Mesenchymal stem cell (in vitro differentiated cells and primary cell): ENCODE results near the gene NCOA1.
"Not testable (repeated sequence)": the region's sequence is repeated elsewhere in the genome, so short reads cannot be mapped to it uniquely, and the experiment has no call there.

Source experiments
- DNase-seq: peaks from one replicate; pipeline ENCODE4 v3.0.0-alpha.2; 2013
- H2AFZ ChIP-seq: one replicate; pipeline ENCODE4 v1.6.1; 2013; ENCODE audit warnings: low read depth, mild to moderate bottlenecking, control low read depth, inconsistent platforms, low read length, moderate library complexity
- H2AK5ac ChIP-seq: 2 replicates; pipeline ENCODE4 v1.6.1; 2013; ENCODE audit warnings: low read length, moderate library complexity, mild to moderate bottlenecking, inconsistent platforms; ENCODE audit not compliant: severe bottlenecking
- H2BK120ac ChIP-seq: one replicate; pipeline ENCODE4 v1.6.1; 2013; ENCODE audit warnings: low read depth, mild to moderate bottlenecking, inconsistent platforms, low read length, moderate library complexity
- H2BK12ac ChIP-seq, 2 experiments: one replicate each; pipeline ENCODE4 v1.6.1; 2013; ENCODE audit warnings: inconsistent platforms in 2 of 2, low read length in 2 of 2, mild to moderate bottlenecking in 2 of 2, moderate library complexity in 2 of 2, control low read depth in 1 of 2
- H2BK15ac ChIP-seq: one replicate; pipeline ENCODE4 v1.6.1; 2013; ENCODE audit warnings: mild to moderate bottlenecking, low read depth, inconsistent platforms; ENCODE audit not compliant: poor library complexity, severe bottlenecking
- H2BK5ac ChIP-seq: 2 replicates; pipeline ENCODE4 v1.6.1; 2013; ENCODE audit warnings: low read depth, mild to moderate bottlenecking, low read length, control low read depth, inconsistent platforms; ENCODE audit not compliant: poor library complexity, severe bottlenecking
- H3K14ac ChIP-seq, 2 experiments: one replicate each; pipeline ENCODE4 v1.6.1; 2013; ENCODE audit warnings: inconsistent platforms in 2 of 2, low read length in 2 of 2, control low read depth in 1 of 2, mild to moderate bottlenecking in 1 of 2, moderate library complexity in 1 of 2
- H3K18ac ChIP-seq, 2 experiments: one replicate each; pipeline ENCODE4 v1.6.1; 2013; ENCODE audit warnings: inconsistent platforms in 2 of 2, low read length in 2 of 2, control low read depth in 1 of 2, low read depth in 1 of 2, mild to moderate bottlenecking in 1 of 2
- H3K23ac ChIP-seq, 2 experiments: one replicate each; pipeline ENCODE4 v1.6.1; 2013; ENCODE audit warnings: inconsistent platforms in 2 of 2, low read length in 2 of 2, mild to moderate bottlenecking in 2 of 2, moderate library complexity in 2 of 2, control low read depth in 1 of 2
- H3K27ac ChIP-seq: 2 replicates; pipeline ENCODE4 v1.5.1; 2013; ENCODE audit warnings: mild to moderate bottlenecking, moderate library complexity, low read length, control low read depth, inconsistent platforms; ENCODE audit not compliant: poor library complexity, severe bottlenecking
- H3K27me3 ChIP-seq, 2 experiments: 2 replicates each; pipeline versions ENCODE4 v1.6.1 to v1.7.0; 2013; ENCODE audit warnings: low read length in 2 of 2, mild to moderate bottlenecking in 2 of 2, moderate library complexity in 2 of 2, control low read depth in 1 of 2, inconsistent platforms in 1 of 2; ENCODE audit not compliant: control insufficient read depth in 1 of 2, insufficient read depth in 1 of 2
- H3K36me3 ChIP-seq, 2 experiments: 2 replicates each; pipeline versions ENCODE4 v1.6.1 to v1.7.0; 2013; ENCODE audit warnings: low read length in 2 of 2, control low read depth in 1 of 2, inconsistent platforms in 1 of 2, low read depth in 1 of 2, mild to moderate bottlenecking in 1 of 2; ENCODE audit not compliant: insufficient read depth in 2 of 2, control insufficient read depth in 1 of 2
- H3K4ac ChIP-seq, 2 experiments: one replicate each; pipeline ENCODE4 v1.6.1; 2013; ENCODE audit warnings: inconsistent platforms in 2 of 2, low read length in 2 of 2, mild to moderate bottlenecking in 2 of 2, moderate library complexity in 2 of 2, control low read depth in 1 of 2, low read depth in 1 of 2
- H3K4me1 ChIP-seq: 2 replicates; pipeline ENCODE4 v1.6.1; 2013; ENCODE audit warnings: low read depth, low read length, control low read depth; ENCODE audit not compliant: control insufficient read depth, insufficient read depth
- H3K4me2 ChIP-seq: 2 replicates; pipeline ENCODE4 v1.6.1; 2013; ENCODE audit warnings: low read length, mild to moderate bottlenecking, inconsistent platforms; ENCODE audit not compliant: poor library complexity, severe bottlenecking
- H3K4me3 ChIP-seq, 2 experiments: 2 replicates each; pipeline versions ENCODE4 v1.5.1 to v1.7.0; 2013; ENCODE audit warnings: low read length in 2 of 2, mild to moderate bottlenecking in 2 of 2, control low read depth in 1 of 2, low read depth in 1 of 2; ENCODE audit not compliant: insufficient read depth in 1 of 2
- H3K79me1 ChIP-seq: replicated peaks from 2 replicates; pipeline ENCODE4 v1.6.1; 2013; ENCODE audit warnings: mild to moderate bottlenecking, control low read depth, low read length, inconsistent platforms; ENCODE audit not compliant: poor library complexity, severe bottlenecking
- H3K9ac ChIP-seq: 2 replicates; pipeline ENCODE4 v1.7.0; 2013; ENCODE audit warnings: mild to moderate bottlenecking, low read length, moderate library complexity
- H3K9me3 ChIP-seq: 2 replicates; pipeline ENCODE4 v1.7.0; 2013; ENCODE audit warnings: mild to moderate bottlenecking, low read length; ENCODE audit not compliant: control insufficient read depth
- H4K8ac ChIP-seq: one replicate; pipeline ENCODE4 v1.6.1; 2013; ENCODE audit warnings: inconsistent platforms, mild to moderate bottlenecking, low read length, moderate library complexity
- H4K91ac ChIP-seq: one replicate; pipeline ENCODE4 v1.6.1; 2013; ENCODE audit warnings: mild to moderate bottlenecking, low read length, inconsistent platforms
- WGBS: methylation state at CpG from one replicate; pipeline ENCODE4 v1.1.7; 2013; ENCODE audit warnings: mixed read lengths; 5-methylcytosine and 5-hydroxymethylcytosine counted together

The NCOA1 gene

GRCh38 chr2:24466871-24467870 lies 23.9 kb upstream of the NCOA1 start:
- Histone ChIP-seq H2AK5ac (no peak overlapping the region), H3K4me2 (no peak overlapping the region), H3K23ac (no peak overlapping the region), H3K27me3 (peaks cover 0 to 4% of the 10 kb centered on the region in 2 experiments), H3K4me3 (no peak overlapping the region), H3K27ac (no peak overlapping the region), H3K14ac (no peak overlapping the region), H3K79me1 (no peaks in the 10 kb centered on the region), H2BK5ac (no peak overlapping the region), H2AFZ (no peak overlapping the region), H4K8ac (no peak overlapping the region), H3K9ac (no peak overlapping the region), H2BK15ac (no peak overlapping the region), H3K4me1 (no peaks in the 10 kb centered on the region), H2BK120ac (no peak overlapping the region), H3K36me3 (no peaks in the 10 kb centered on the region), H3K4ac (no peak overlapping the region), H4K91ac (no peak overlapping the region), H2BK12ac (no peak overlapping the region), H3K18ac (no peak overlapping the region), H3K9me3 (no peaks in the 10 kb centered on the region)
- DNase-seq = no peak
- 65% methylated on average over 6 of the region's 7 CpGs for WGBS

GRCh38 chr2:24468453-24468852 lies 22.6 kb upstream of the NCOA1 start:
- not testable (repeated sequence) for H3K18ac ChIP-seq, H3K23ac ChIP-seq, H2BK120ac ChIP-seq, H2BK15ac ChIP-seq, H3K9ac ChIP-seq, H3K4me2 ChIP-seq, H4K91ac ChIP-seq, H3K4me3 ChIP-seq, H2BK5ac ChIP-seq, H3K4ac ChIP-seq, H3K9me3 ChIP-seq, H3K36me3 ChIP-seq, H3K27ac ChIP-seq, H2AFZ ChIP-seq, DNase-seq, H3K27me3 ChIP-seq, H2BK12ac ChIP-seq, H3K79me1 ChIP-seq, H3K4me1 ChIP-seq, H4K8ac ChIP-seq, H2AK5ac ChIP-seq, H3K14ac ChIP-seq
- 90% methylated on average over 1 of the region's 1 CpG for WGBS

GRCh38 chr2:24469148-24469650 lies 21.9 kb upstream of the NCOA1 start:
- Histone ChIP-seq H3K27ac (no peak overlapping the region), H3K79me1 (no peaks in the 10 kb centered on the region), H3K4me2 (no peak overlapping the region), H2AK5ac (no peak overlapping the region), H2BK5ac (no peak overlapping the region), H2AFZ (no peak overlapping the region), H2BK120ac (no peak overlapping the region), H2BK12ac (no peak overlapping the region), H3K4me1 (no peaks in the 10 kb centered on the region), H3K9me3 (no peaks in the 10 kb centered on the region), H2BK15ac (no peak overlapping the region), H3K18ac (no peak overlapping the region), H3K4me3 (no peak overlapping the region), H3K14ac (no peak overlapping the region), H3K23ac (no peak overlapping the region), H3K36me3 (no peaks in the 10 kb centered on the region), H3K4ac (no peak overlapping the region), H4K91ac (no peak overlapping the region), H3K27me3 (no peaks in the 10 kb centered on the region), H3K9ac (no peak overlapping the region), H4K8ac (no peak overlapping the region)
- DNase-seq = no peak
- 89% methylated on average over 2 of the region's 2 CpGs for WGBS

GRCh38 chr2:24471662-24472061 lies 19.4 kb upstream of the NCOA1 start:
- Histone ChIP-seq H3K79me1 (no peaks in the 10 kb centered on the region), H2BK15ac (no peak overlapping the region), H3K4me2 (no peak overlapping the region), H4K8ac (no peak overlapping the region), H3K27ac (no peak overlapping the region), H2AFZ (no peak overlapping the region), H3K9ac (no peak overlapping the region), H3K36me3 (no peaks in the 10 kb centered on the region), H2AK5ac (no peak overlapping the region), H2BK120ac (no peak overlapping the region), H3K14ac (no peak overlapping the region), H3K4ac (no peak overlapping the region), H3K18ac (no peak overlapping the region), H3K4me1 (no peaks in the 10 kb centered on the region), H2BK5ac (no peak overlapping the region), H4K91ac (no peak overlapping the region), H2BK12ac (no peak overlapping the region), H3K27me3 (no peaks in the 10 kb centered on the region), H3K23ac (no peak overlapping the region), H3K9me3 (no peaks in the 10 kb centered on the region), H3K4me3 (no peak overlapping the region)
- DNase-seq = no peak
- 91% methylated on average over 4 of the region's 5 CpGs for WGBS
